GM08714 (cell line): ENCODE measurements around the gene POLR3H.
"Not testable (repeated sequence)": the region's sequence is repeated elsewhere in the genome, so short reads cannot be mapped to it uniquely, and the experiment has no call there.

Experiments used
- H3K4me3 ChIP-seq: fragments of 200-500 bp; sonication (Bioruptor generic); 2 replicates; pipeline ENCODE4 v1.5.1; 2014; ENCODE audit warnings: mild to moderate bottlenecking, low read length, inconsistent platforms
- ZNF274 ChIP-seq: IDR thresholded peaks from 2 replicates; pipeline ENCODE4 v1.6.1; 2012; ENCODE audit warnings: mild to moderate bottlenecking, low read depth, low read length

Gene POLR3H

GRCh38 chr22:41574847-41575381 is 30.6 kb upstream of the POLR3H start:
- TF ChIP-seq ZNF274: no peak
- no peak overlapping the region for H3K4me3 ChIP-seq

DNA sequence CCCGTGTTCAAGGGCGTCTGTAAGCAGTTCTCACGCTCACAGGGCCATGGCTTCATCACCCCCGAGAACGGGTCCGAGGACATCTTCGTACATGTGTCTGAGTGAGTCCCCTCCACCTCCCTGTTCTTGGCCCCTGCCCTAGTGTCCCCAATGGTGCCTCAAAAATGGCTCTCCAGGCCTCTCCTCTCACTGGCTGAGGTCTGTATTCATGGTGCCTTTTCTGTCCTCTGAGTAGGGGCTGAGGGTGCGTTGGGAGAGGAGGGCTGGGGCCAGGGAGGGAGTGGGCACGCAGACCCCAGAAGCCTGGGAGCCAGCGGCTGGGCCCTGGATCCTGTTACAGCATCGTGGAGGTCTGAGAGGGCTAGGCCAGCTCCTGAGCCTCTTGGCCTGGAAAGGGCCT is 29.4 kb upstream of the POLR3H start:
- no peak for TF ChIP-seq ZNF274
- no peak overlapping the region for H3K4me3 ChIP-seq

- H3K4me3 ChIP-seq: not testable (repeated sequence)
Observed at GRCh38 chr22:41572305-41572704, 28.0 kb upstream of the POLR3H start.

- H3K4me3 ChIP-seq: no peak overlapping the region
Observed at GRCh38 chr22:41571786-41572185, 27.5 kb upstream of the POLR3H start.

GRCh38 chr22:41570221-41570620 is 26.0 kb upstream of the POLR3H start:
- no peak for TF ChIP-seq ZNF274
- H3K4me3 ChIP-seq: no peak overlapping the region

More at GRCh38 chr22:41571786-41572185, 27.5 kb upstream of the POLR3H start:
- no peak for TF ChIP-seq ZNF274

- no peak overlapping the region for H3K4me3 ChIP-seq
- no peak for TF ChIP-seq ZNF274
Observed at GRCh38 chr22:41568811-41569210, 24.5 kb upstream of the POLR3H start.

GRCh38 chr22:41567512-41567768 is 23.2 kb upstream of the POLR3H start:
- no peak overlapping the region for H3K4me3 ChIP-seq
- TF ChIP-seq ZNF274: no peak

- TF ChIP-seq ZNF274: no peak
- H3K4me3 ChIP-seq: no peak overlapping the region
Observed at GRCh38 chr22:41565403-41566054, 21.3 kb upstream of the POLR3H start.

DNA sequence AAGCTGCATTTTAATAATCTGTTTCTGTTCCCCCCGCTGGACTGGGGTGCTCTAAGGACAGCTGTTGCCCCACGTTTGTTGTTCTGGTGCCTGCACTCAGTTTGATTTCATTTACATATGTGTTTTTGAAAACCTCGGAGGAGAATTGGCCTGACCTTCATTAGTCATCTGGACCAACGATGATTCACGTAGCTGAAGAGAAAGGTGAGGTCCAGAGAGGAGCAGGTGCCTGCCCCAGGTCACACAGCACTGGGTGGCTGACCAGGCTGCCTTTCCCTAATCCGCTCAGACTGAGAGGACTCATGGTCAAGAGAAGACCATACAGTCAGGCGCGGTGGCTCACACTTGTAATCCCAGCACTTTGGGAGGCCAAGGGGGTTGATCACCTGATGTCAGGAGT is 20.3 kb upstream of the POLR3H start:
- H3K4me3 ChIP-seq: no peak overlapping the region
- TF ChIP-seq ZNF274: no peak

DNA sequence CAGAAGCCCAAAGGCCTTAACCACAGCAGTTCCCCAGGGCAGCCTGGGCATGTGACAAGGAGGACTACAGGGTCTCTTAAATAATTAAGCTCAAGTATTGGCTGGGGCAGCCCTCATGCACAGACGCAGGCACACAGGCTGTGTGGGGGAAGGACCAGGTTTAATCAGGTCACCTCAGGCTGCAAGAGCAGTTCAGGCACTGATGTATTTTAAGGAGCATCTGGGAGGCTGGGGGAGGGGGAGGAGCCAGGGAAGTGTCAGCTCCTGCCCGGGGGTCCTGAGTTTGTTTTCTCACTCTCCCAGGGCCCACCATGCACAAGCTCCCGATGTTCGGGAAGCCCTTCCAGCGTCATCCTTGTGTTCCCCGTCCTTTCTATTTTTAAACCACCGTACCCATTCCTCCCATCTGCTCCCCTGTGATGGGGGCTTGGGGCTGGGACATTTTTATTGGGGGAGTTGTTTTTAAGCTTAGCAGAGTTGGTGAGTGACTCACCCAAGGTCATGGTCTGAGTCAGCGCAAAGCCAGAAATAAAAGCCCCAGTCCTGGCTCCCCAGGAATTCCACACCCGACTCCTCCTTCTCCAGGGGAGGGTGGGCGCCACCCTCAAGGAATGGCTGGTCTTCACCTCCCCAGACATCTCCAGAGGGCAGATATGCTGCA is 18.9 kb upstream of the POLR3H start:
- H3K4me3 ChIP-seq: no peak overlapping the region
- no peak for TF ChIP-seq ZNF274

DNA sequence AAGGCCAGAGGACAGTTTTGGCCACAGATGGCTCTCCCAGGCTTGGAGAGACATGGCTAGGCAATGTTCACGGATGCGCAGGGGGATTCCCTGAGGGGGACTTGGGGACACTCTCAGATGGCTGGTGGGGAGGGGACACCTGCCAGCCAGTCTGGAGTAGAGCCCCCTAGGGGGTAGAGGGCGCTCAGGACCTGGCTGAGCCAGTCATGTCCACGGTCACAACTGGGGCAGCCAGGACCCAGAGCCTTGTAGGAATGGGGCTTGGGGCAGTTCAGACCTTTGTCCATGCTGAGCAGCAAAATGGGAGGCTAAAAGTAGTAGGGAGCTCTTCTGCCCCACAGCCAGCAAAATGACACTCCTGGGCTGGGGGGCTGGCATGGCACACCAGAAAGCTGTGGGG is 18.2 kb upstream of the POLR3H start:
- H3K4me3 ChIP-seq: no peak overlapping the region
- no peak for TF ChIP-seq ZNF274

DNA sequence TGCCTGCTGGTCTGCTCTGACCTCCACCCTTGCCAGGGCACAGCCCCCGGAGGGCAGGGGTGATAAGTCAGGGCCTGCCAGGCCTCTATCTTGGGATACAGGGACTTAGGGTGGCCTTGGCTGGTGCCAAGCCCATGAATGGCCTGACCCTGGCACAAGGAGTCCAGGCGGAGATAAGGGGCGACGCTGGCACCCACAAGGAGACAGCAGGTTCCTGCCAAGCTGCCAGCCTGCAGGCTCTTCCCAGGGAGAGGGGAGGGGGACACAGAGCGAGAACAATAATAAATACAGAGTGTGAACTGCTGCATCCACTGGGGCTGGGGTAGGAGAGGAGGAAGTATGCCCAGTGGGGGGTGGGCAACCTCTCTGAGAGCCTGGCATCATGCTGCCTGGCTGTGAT is 17.5 kb upstream of the POLR3H start:
- no peak for TF ChIP-seq ZNF274
- H3K4me3 ChIP-seq: no peak overlapping the region

GRCh38 chr22:41561335-41561734 is 17.1 kb upstream of the POLR3H start:
- H3K4me3 ChIP-seq: no peak overlapping the region
- no peak for TF ChIP-seq ZNF274

DNA sequence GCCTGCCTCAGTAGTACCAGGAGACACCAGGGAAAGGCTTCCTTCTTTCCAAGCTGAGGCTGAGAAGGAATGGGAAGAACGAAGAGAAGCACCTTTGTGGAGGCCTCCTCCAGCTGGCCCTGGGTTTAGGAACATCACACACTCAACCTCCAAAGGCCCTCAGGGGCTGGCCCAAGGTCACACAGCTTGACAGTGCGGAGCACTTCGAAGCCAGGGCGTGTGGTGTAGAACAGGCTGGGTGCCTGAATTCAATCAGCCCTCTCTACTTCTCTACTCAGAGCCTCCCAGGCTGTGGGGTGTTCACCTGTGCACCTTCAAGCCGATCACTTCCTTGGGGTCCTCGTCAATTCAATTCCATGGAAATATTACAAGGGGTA is 15.8 kb upstream of the POLR3H start:
- no peak overlapping the region for H3K4me3 ChIP-seq
- TF ChIP-seq ZNF274: no peak

GRCh38 chr22:41558241-41558630 is 14.0 kb upstream of the POLR3H start:
- H3K4me3 ChIP-seq: not testable (repeated sequence)
